T47D (cell line): Measurements from ENCODE around the gene COL6A2.
"Not testable (repeated sequence)": the region's sequence is repeated elsewhere in the genome, so short reads cannot be mapped to it uniquely, and the experiment has no call there.

Source experiments
- DNase-seq, 2 experiments: peaks; one replicate each; pipeline versions ENCODE4 v3.0.0 to v3.0.0-alpha.2; 2011 to 2012; ENCODE audit warnings: low read depth in 1 of 2, low spot score in 1 of 2
- JUND ChIP-seq: IDR thresholded peaks from 2 replicates; pipeline ENCODE4 v1.6.1; 2012; ENCODE audit warnings: low read depth
- in situ Hi-C: cut with HindIII; loops from 2 replicates; pipeline ENCODE4 v1.10.0; 2016; ENCODE audit warnings: low sequenced_read_pairs, low pct_unique_long_range_greater_than_20kb

The COL6A2 gene

DNA sequence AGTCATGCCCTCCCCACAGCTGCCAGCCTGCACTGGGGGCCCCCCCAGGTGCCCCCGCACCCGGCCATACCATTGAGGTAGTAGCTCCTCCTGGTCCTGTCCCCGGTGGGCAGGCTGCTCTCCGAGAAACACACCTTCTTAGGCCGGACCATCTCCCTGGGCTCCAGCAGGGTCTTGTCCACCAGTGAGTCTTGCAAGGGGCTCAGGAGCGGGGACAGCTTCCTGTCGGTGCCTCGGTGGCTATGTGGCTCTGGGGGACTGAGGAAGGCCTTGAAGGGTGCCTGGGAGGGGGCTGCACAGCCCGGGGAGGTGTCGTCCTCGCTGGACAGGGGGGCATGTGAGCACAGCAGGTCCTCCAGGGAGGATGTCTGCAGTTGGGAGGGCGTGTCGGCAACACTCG is 70.3 kb downstream of the COL6A2 start:
- no peak for TF ChIP-seq JUND
- in situ Hi-C loops = no loop called here
- no peak for DNase-seq

GRCh38 chr21:46168659-46169386 is 70.9 kb downstream of the COL6A2 start:
- in situ Hi-C loops = no loop called here
- no peak for DNase-seq
- no peak for TF ChIP-seq JUND

DNA sequence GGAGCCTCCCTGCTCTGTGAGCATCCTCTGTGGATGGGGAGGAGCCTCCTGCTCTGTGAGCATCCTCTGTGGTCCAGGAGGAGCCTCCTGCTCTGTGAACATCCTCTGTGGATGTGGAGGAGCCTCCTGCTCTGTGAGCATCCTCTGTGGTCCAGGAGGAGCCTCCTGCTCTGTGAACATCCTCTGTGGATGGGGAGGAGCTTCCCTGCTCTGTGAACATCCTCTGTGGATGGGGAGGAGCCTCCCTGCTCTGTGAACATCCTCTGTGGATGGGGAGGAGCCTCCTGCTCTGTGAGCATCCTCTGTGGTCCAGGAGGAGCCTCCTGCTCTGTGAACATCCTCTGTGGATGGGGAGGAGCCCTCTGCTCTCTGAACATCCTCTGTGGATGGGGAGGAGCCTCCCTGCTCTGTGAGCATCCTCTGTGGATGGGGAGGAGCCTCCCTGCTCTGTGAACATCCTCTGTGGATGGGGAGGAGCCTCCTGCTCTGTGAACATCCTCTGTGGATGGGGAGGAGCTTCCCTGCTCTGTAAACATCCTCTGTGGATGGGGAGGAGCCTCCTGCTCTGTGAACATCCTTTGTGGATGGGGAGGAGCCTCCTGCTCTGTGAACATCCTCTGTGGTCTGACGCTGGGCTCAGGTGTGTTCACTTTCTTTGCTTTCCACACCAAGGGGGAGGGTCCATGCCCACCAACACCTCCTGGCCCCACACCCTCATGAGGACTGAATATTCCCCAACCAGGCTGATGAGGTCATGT is 72.7 kb downstream of the COL6A2 start:
- in situ Hi-C loops, DNase-seq: not testable (repeated sequence)

GRCh38 chr21:46171585-46171984 is 73.7 kb downstream of the COL6A2 start:
- TF ChIP-seq JUND = no peak
- in situ Hi-C loops = no loop called here
- DNase-seq = no peak

GRCh38 chr21:46171996-46172862 is 74.3 kb downstream of the COL6A2 start:
- TF ChIP-seq JUND = no peak

DNA sequence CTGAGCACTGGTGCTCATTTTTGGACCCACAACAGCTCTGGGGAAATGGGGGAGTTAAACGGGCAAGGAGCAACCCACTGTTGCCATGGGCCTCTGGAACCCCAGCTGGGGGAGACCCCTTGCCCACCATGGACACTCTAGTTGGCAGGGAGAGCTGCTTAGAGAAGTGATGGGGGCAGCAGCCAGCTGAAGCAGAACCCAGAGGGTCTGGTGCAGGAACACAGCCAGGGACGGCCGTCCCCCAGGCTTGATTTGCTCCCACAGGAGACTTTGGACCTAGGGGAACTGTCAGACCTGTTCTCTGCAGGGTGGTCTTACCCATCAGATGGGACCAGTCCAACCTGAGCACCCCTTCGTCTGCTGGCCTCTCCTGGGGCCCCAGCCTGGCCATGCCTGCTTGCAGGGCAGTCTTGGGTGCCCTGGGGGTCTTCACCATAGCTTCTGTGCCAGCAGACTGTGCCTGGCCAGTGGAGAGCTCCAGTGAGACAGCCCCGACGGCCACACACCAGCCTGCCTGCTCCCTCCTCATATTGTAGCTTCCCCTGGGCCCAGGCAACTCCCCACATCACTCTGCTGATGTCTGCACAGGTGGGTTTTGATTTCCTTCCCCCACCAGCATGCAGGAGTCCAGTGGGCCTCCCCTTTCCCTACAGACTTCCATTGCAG is 75.1 kb downstream of the COL6A2 start:
- in situ Hi-C loops = no loop called here
- no peak for DNase-seq
- TF ChIP-seq JUND = no peak

More at GRCh38 chr21:46171996-46172862, 74.3 kb downstream of the COL6A2 start:
- DNase-seq = no peak
- in situ Hi-C loops = no loop called here

DNA sequence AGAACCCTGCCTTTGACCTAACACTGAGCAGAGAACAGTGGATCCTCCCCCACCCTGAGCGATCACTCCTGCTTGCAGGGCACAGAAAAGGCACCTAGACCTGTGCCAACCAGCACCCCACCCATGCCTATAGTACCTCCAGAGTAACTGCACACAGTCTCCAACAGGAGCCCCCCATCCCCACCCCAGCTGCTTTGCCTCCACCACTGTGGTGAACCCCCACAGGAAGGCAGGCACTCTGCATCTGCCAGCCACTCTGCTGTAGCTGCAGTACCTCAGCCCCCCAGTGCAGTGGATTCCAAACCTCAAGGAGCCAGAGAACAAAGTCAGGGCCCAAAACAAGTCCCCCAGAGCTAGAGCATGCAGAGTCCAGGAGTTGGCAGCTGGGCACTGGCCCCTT is 75.7 kb downstream of the COL6A2 start:
- no peak for DNase-seq
- in situ Hi-C loops = no loop called here
- no peak for TF ChIP-seq JUND

- DNase-seq, in situ Hi-C loops: not testable (repeated sequence)
Measured at GRCh38 chr21:46176443-46177129, 78.7 kb downstream of the COL6A2 start.

DNA sequence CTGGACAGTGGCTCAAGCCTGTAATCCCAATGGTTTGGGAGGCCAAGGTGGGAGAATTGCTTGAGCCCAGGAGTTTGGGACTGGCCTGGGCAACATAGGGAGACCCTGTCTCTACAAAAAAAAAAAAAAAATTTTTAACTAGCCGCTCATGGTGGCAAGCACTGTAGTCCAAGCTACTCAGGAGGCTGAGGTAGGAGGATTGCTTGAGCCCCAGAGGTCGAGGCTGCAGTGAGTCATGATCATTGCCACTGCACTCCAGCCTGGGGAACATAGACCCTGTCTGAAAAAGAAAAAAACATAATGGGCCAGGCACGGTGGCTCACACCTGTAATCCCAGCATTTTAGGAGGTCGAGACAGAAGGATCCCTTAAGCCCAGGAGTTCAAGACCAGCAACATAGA is 81.0 kb downstream of the COL6A2 start:
- TF ChIP-seq JUND = no peak
- no peak for DNase-seq
- in situ Hi-C loops = no loop called here
